Stimulated activated CD8-positive, alpha-beta memory T cell treated with anti-CD3 and anti-CD28 coated beads, Interleukin-15, amount 100 ng/mL, for 24 hours (primary cell): ENCODE results near the gene ZSCAN20.

Experiments
- DNase-seq: peaks from one replicate; pipeline ENCODE4 v3.0.0-alpha.2; 2020; ENCODE audit warnings: low read depth

Gene ZSCAN20

GRCh38 chr1:33443705-33444180, 28.7 kb upstream of the ZSCAN20 start:
- no peak for DNase-seq

- no peak for DNase-seq
Measured at GRCh38 chr1:33445108-33445507, 27.3 kb upstream of the ZSCAN20 start.

GRCh38 chr1:33446590-33446989, 25.9 kb upstream of the ZSCAN20 start:
- DNase-seq: no peak

- DNase-seq: no peak
Measured at GRCh38 chr1:33454646-33455282, 17.7 kb upstream of the ZSCAN20 start.

GRCh38 chr1:33455539-33456501, 16.6 kb upstream of the ZSCAN20 start:
- DNase-seq: no peak

GRCh38 chr1:33456502-33456886, 16.0 kb upstream of the ZSCAN20 start:
- DNase-seq: no peak

GRCh38 chr1:33459691-33460090, 12.8 kb upstream of the ZSCAN20 start:
- DNase-seq: no peak

GRCh38 chr1:33460144-33460543, 12.3 kb upstream of the ZSCAN20 start:
- no peak for DNase-seq

- DNase-seq: no peak
Measured at GRCh38 chr1:33460947-33461629, 11.4 kb upstream of the ZSCAN20 start.

GRCh38 chr1:33462405-33463164, 9.9 kb upstream of the ZSCAN20 start:
- DNase-seq: no peak

GRCh38 chr1:33464552-33464951, 7.9 kb upstream of the ZSCAN20 start:
- no peak for DNase-seq

- no peak for DNase-seq
Measured at GRCh38 chr1:33465316-33465715, 7.1 kb upstream of the ZSCAN20 start.

- DNase-seq: no peak
Measured at GRCh38 chr1:33466159-33466558, 6.3 kb upstream of the ZSCAN20 start.

GRCh38 chr1:33468011-33468410, 4.4 kb upstream of the ZSCAN20 start:
- DNase-seq: no peak

- no peak for DNase-seq
Measured at GRCh38 chr1:33468531-33468930, 3.9 kb upstream of the ZSCAN20 start.

- no peak for DNase-seq
Measured at GRCh38 chr1:33468967-33469366, 3.5 kb upstream of the ZSCAN20 start.

GRCh38 chr1:33469691-33470090, 2.8 kb upstream of the ZSCAN20 start:
- no peak for DNase-seq

- no peak for DNase-seq
Measured at GRCh38 chr1:33470495-33471012, 1.9 kb upstream of the ZSCAN20 start.

GRCh38 chr1:33471416-33471815, 1.0 kb upstream of the ZSCAN20 start:
- DNase-seq: no peak

- no peak for DNase-seq
Measured at GRCh38 chr1:33473900-33474299, 1.5 kb downstream of the ZSCAN20 start.

- no peak for DNase-seq
Measured at GRCh38 chr1:33477451-33477850, 5.0 kb downstream of the ZSCAN20 start.

- DNase-seq: no peak
Measured at GRCh38 chr1:33482412-33482811, 10.0 kb downstream of the ZSCAN20 start.
